BE2C (cell line): Measurements from ENCODE around the gene LZTFL1.

Experiments used
- DNase-seq: peaks from one replicate; pipeline ENCODE4 v3.0.0-alpha.2; 2020
- H3K27me3 ChIP-seq: fragments of 250-450 bp; sonication (Bioruptor Pico); 2 replicates; pipeline ENCODE4 v1.5.1; 2020; ENCODE audit warnings: mild to moderate bottlenecking
- H3K36me3 ChIP-seq: fragments of 250-450 bp; sonication (Bioruptor Pico); 2 replicates; pipeline ENCODE4 v1.5.1; 2020; ENCODE audit warnings: mild to moderate bottlenecking
- H3K4me1 ChIP-seq: fragments of 250-450 bp; sonication (Bioruptor Pico); 2 replicates; pipeline ENCODE4 v1.5.1; 2020
- H3K4me3 ChIP-seq: 2 replicates; pipeline ENCODE4 v1.5.1; 2011; ENCODE audit warnings: low read depth, low read length
- H3K9me3 ChIP-seq: fragments of 250-450 bp; sonication (Bioruptor Pico); 2 replicates; pipeline ENCODE4 v1.5.1; 2020
- CTCF ChIP-seq: IDR thresholded peaks from 2 replicates; pipeline ENCODE4 v1.5.1; 2012; ENCODE audit warnings: mild to moderate bottlenecking, low read depth, low read length

LZTFL1 gene

GRCh38 chr3:45776611-45777010 is 65.3 kb downstream of the LZTFL1 start:
- no peak for DNase-seq
- no peak for TF ChIP-seq CTCF
- no peaks in the 10 kb centered on the region for H3K9me3 ChIP-seq
- H3K4me3 ChIP-seq = no peak overlapping the region
- no peaks in the 10 kb centered on the region for H3K27me3 ChIP-seq
- no peaks in the 10 kb centered on the region for H3K36me3 ChIP-seq
- H3K4me1 ChIP-seq = no peaks in the 10 kb centered on the region

GRCh38 chr3:45776301-45776595 is 65.7 kb downstream of the LZTFL1 start:
- Histone ChIP-seq H3K9me3 (no peaks in the 10 kb centered on the region), H3K4me3 (no peak overlapping the region), H3K4me1 (no peaks in the 10 kb centered on the region), H3K27me3 (no peaks in the 10 kb centered on the region), H3K36me3 (no peaks in the 10 kb centered on the region)
- TF ChIP-seq CTCF = no peak
- DNase-seq = no peak

- Histone ChIP-seq H3K9me3 (no peaks in the 10 kb centered on the region), H3K36me3 (no peaks in the 10 kb centered on the region), H3K4me1 (no peaks in the 10 kb centered on the region), H3K4me3 (no peak overlapping the region), H3K27me3 (no peaks in the 10 kb centered on the region)
- DNase-seq = no peak
- no peak for TF ChIP-seq CTCF
Observed at GRCh38 chr3:45775571-45776300, 66.2 kb downstream of the LZTFL1 start.

GRCh38 chr3:45774581-45775521 is 67.1 kb downstream of the LZTFL1 start:
- DNase-seq = no peak

GRCh38 chr3:45773714-45774449 is 68.0 kb downstream of the LZTFL1 start:
- TF ChIP-seq CTCF = no peak
- Histone ChIP-seq H3K9me3 (no peaks in the 10 kb centered on the region), H3K4me3 (no peak overlapping the region), H3K4me1 (no peaks in the 10 kb centered on the region), H3K27me3 (no peaks in the 10 kb centered on the region), H3K36me3 (no peaks in the 10 kb centered on the region)
- DNase-seq = no peak

More at GRCh38 chr3:45774581-45775521, 67.1 kb downstream of the LZTFL1 start:
- H3K4me1 ChIP-seq = no peaks in the 10 kb centered on the region
- H3K36me3 ChIP-seq = no peaks in the 10 kb centered on the region
- H3K4me3 ChIP-seq = no peak overlapping the region
- TF ChIP-seq CTCF = no peak
- H3K27me3 ChIP-seq = no peaks in the 10 kb centered on the region
- no peaks in the 10 kb centered on the region for H3K9me3 ChIP-seq
